ENCODE results near the gene ACTR10. TPM values are rescaled to one million over a fixed set of nuclear protein-coding genes. Genes with fewer than 3 reads are reported as not detected.

The ACTR10 gene
- total and polyA plus RNA-seq, 9 of the 15 experiments (the other 6 are each of a cell fraction or from before 2014, with no cell fraction given), result 22.0 to 66.1 (median 34.1) TPM

DNA sequence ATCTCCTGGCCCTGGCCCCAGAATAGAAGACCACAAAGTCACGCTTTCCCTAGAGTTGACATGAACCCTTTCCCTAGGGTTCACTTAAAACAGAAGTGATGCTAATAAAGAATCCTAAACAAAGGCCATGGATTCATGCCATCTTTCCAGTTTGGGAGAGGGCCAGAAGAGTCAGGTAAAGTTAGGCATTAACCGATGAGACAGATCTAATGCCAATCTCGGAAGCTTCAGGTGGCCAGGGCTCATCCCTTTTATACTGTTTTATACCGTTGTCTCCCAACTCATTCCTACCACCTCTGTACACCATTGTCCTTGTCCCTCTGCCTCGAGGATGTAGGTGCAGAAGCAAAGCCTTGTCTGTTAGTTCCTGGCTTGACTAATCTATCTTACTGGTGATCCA is 22.8 kb upstream of the ACTR10 start (continued):
- TF ChIP-seq, protein P1, sequence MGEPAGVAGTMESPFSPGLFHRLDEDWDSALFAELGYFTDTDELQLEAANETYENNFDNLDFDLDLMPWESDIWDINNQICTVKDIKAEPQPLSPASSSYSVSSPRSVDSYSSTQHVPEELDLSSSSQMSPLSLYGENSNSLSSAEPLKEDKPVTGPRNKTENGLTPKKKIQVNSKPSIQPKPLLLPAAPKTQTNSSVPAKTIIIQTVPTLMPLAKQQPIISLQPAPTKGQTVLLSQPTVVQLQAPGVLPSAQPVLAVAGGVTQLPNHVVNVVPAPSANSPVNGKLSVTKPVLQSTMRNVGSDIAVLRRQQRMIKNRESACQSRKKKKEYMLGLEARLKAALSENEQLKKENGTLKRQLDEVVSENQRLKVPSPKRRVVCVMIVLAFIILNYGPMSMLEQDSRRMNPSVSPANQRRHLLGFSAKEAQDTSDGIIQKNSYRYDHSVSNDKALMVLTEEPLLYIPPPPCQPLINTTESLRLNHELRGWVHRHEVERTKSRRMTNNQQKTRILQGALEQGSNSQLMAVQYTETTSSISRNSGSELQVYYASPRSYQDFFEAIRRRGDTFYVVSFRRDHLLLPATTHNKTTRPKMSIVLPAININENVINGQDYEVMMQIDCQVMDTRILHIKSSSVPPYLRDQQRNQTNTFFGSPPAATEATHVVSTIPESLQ (CRISPR knock-in tag; IDR thresholded peaks at IDR 0.05), result no peak

DNA sequence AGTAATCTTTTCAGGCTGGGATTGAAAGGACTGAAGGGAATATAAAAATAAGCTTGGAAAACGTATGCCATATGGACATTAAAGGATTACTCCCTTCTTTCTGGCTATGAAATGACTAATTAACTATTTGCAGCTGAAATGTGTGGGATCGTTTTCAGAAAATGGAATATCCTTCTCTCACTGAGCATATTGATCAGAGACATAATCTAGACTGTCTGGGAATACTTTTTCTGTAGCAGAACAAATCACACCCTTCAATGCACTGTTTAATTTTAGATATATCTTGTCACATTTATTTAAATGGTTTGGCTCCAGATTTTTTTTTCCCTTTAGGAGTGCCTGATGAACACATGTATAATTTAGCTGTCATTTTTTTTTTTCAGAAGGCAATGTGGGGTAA is 10.8 kb upstream of the ACTR10 start:
- CTCF ChIA-PET (ENCODE audit: low intra/inter-chr PET ratio), result no interaction called here
- intact Hi-C loops (cut with micrococcal nuclease), result no loop called here
- ATAC-seq (no peak), DNase-seq (ENCODE audit: extremely low read depth in 1 of 4, low spot score in 3 of 4) (no peak), FAIRE-seq (no peak)
- no peak overlapping the region for H3K27ac ChIP-seq (ENCODE audit: extremely low read depth, low read depth, low read length)
- no peaks in the 10 kb centered on the region for H4K20me1 ChIP-seq (replicated peaks; ENCODE audit: control insufficient read depth, insufficient read depth, low read length)
- POLR2A ChIA-PET, result no interaction called here
- no peak overlapping the region for H3K9ac ChIP-seq (ENCODE audit: insufficient read depth in 1 of 2, low read depth in 2 of 2, low read length in 2 of 2)
- no peaks in the 10 kb centered on the region for H3K9me3 ChIP-seq (replicated peaks; ENCODE audit: control insufficient read depth, insufficient read depth, low read depth, low read length)
- no peak overlapping the region for H3K4me2 ChIP-seq (ENCODE audit: insufficient read depth, low read length)
- H3K27me3 ChIP-seq (ENCODE audit: control insufficient read depth in 2 of 2, insufficient read depth in 2 of 2, low read length in 2 of 2), result no peaks in the 10 kb centered on the region
- in situ Hi-C loops (cut with MboI), result no loop called here
- peaks cover 0 to 12% of the 10 kb centered on the region in 2 experiments; a peak in 2 of 5 replicates for H3K4me1 ChIP-seq (replicated peaks in 1 of 2; ENCODE audit: control insufficient read depth in 2 of 2, insufficient read depth in 2 of 2, low read length in 2 of 2)
- WGBS (ENCODE audit: insufficient coverage, low coverage, missing lambda C conversion rate), result 13% methylated on average over 2 of the region's 2 CpGs
- no peaks in the 10 kb centered on the region for H3K79me2 ChIP-seq (ENCODE audit: control insufficient read depth, insufficient read depth, low read length)
- BruUV-seq (replicated peaks), result no TSS peak
- H3K4me3 ChIP-seq, result no peak overlapping the region
- no peak overlapping the region for H2AFZ ChIP-seq (ENCODE audit: low read depth, low read length)
- no peaks in the 10 kb centered on the region for H3K9me1 ChIP-seq (ENCODE audit: control insufficient read depth, insufficient read depth, low read length)
- H3K36me3 ChIP-seq (ENCODE audit: control insufficient read depth, insufficient read depth, low read length), result no peaks in the 10 kb centered on the region
- TF ChIP-seq NCOR1 (IDR thresholded peaks at IDR 0.05) (no peak), KAT7 (CRISPR knock-in tag; IDR thresholded peaks at IDR 0.05; ENCODE audit: borderline replicate concordance) (no peak), ZNF354B (CRISPR knock-in tag; IDR thresholded peaks at IDR 0.05) (no peak), MBD2 (IDR thresholded peaks at IDR 0.05; ENCODE audit: borderline replicate concordance, low read depth) (no peak), ZNF584 (CRISPR knock-in tag; IDR thresholded peaks at IDR 0.05; ENCODE audit: low read depth) (no peak), JUNB (CRISPR knock-in tag; conservative IDR thresholded peaks at IDR 0.05) (no peak), SMARCC2 (IDR thresholded peaks at IDR 0.05; ENCODE audit: low read depth) (no peak), POU5F1 (IDR thresholded peaks at IDR 0.05; ENCODE audit: borderline replicate concordance, low read depth, low read length, partially characterized antibody) (no peak)
- TF ChIP-seq, protein P2, sequence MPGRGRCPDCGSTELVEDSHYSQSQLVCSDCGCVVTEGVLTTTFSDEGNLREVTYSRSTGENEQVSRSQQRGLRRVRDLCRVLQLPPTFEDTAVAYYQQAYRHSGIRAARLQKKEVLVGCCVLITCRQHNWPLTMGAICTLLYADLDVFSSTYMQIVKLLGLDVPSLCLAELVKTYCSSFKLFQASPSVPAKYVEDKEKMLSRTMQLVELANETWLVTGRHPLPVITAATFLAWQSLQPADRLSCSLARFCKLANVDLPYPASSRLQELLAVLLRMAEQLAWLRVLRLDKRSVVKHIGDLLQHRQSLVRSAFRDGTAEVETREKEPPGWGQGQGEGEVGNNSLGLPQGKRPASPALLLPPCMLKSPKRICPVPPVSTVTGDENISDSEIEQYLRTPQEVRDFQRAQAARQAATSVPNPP (IDR thresholded peaks at IDR 0.05; ENCODE audit: borderline replicate concordance, insufficient read depth, insufficient read length), result no peak
- TF ChIP-seq, protein P3, sequence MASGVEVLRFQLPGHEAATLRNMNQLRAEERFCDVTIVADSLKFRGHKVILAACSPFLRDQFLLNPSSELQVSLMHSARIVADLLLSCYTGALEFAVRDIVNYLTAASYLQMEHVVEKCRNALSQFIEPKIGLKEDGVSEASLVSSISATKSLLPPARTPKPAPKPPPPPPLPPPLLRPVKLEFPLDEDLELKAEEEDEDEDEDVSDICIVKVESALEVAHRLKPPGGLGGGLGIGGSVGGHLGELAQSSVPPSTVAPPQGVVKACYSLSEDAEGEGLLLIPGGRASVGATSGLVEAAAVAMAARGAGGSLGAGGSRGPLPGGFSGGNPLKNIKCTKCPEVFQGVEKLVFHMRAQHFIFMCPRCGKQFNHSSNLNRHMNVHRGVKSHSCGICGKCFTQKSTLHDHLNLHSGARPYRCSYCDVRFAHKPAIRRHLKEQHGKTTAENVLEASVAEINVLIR (CRISPR knock-in tag; IDR thresholded peaks at IDR 0.05), result no peak
- TF ChIP-seq, protein P4, sequence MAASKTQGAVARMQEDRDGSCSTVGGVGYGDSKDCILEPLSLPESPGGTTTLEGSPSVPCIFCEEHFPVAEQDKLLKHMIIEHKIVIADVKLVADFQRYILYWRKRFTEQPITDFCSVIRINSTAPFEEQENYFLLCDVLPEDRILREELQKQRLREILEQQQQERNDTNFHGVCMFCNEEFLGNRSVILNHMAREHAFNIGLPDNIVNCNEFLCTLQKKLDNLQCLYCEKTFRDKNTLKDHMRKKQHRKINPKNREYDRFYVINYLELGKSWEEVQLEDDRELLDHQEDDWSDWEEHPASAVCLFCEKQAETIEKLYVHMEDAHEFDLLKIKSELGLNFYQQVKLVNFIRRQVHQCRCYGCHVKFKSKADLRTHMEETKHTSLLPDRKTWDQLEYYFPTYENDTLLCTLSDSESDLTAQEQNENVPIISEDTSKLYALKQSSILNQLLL (CRISPR knock-in tag; IDR thresholded peaks at IDR 0.05; ENCODE audit: borderline replicate concordance), result no peak
- TF ChIP-seq, protein P5, sequence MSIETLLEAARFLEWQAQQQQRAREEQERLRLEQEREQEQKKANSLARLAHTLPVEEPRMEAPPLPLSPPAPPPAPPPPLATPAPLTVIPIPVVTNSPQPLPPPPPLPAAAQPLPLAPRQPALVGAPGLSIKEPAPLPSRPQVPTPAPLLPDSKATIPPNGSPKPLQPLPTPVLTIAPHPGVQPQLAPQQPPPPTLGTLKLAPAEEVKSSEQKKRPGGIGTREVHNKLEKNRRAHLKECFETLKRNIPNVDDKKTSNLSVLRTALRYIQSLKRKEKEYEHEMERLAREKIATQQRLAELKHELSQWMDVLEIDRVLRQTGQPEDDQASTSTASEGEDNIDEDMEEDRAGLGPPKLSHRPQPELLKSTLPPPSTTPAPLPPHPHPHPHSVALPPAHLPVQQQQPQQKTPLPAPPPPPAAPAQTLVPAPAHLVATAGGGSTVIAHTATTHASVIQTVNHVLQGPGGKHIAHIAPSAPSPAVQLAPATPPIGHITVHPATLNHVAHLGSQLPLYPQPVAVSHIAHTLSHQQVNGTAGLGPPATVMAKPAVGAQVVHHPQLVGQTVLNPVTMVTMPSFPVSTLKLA (conservative IDR thresholded peaks at IDR 0.05), result no peak
